Fibroblast of pulmonary artery (primary cell): Measurements from ENCODE around the gene PURA.
"Not testable (repeated sequence)": the region's sequence is repeated elsewhere in the genome, so short reads cannot be mapped to it uniquely, and the experiment has no call there.

Experiments
- DNase-seq: peaks from one replicate; pipeline ENCODE4 v3.0.0-alpha.2; 2010; ENCODE audit warnings: low read depth
- H3K4me3 ChIP-seq: replicated peaks from 2 replicates; pipeline ENCODE4 v1.5.1; 2011; ENCODE audit warnings: low read depth, mild to moderate bottlenecking, control low read depth, low read length, moderate library complexity
- TF ChIP-seq, protein P1 (sequence below): IDR thresholded peaks from 2 replicates; pipeline ENCODE4 v1.5.1; 2011; ENCODE audit warnings: mild to moderate bottlenecking, control low read depth, low read length, inconsistent platforms; ENCODE audit errors: missing control alignments

Gene PURA

DNA sequence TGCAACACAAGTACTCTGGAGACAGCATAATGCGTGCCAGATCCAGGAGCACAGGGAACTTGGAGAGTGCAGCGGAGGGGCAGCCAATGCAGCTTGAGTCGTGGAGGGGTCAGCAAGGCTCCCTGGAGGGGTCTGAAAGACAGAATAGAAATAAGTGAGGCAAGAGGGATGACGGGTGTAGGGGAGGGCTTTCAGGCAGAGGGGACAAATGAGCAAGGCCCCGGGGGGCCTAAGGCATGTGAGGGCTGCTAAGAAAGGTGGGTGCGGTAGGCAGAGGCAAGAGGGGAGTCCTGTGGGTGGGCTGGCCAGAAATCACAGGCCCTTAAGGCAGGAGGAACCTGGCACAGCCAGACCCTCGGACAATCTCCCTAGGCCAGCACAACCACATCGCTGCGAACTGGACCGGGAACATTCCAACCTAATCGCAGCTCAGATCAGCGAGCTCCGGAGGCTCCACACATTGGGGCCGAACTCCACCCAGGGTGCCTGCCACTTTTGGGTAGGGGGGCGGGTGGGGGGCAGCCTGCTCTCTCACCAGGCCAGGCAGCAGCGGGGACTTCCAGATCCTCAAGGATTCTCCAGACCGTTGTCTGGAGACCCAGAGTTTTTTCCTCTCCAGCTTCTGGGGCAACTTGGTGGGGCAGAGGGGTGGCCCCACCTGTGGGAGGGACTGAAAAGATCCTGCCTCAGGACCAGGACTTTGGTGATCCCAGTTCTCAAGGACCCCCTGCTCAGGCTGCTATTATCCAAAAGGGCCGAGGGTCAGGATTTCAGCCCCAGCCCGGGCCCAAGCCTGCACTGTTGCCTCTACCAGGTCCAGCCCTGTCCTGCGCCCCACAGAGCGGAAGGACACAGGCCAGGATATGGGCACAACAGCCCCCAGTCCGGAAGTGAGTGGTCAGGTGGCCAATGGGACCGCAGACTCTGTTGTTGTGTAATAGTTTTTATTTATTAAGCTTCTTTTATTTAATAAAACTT lies 38.4 kb downstream of the PURA start:
- no peak overlapping the region for H3K4me3 ChIP-seq
- TF ChIP-seq, protein P1, sequence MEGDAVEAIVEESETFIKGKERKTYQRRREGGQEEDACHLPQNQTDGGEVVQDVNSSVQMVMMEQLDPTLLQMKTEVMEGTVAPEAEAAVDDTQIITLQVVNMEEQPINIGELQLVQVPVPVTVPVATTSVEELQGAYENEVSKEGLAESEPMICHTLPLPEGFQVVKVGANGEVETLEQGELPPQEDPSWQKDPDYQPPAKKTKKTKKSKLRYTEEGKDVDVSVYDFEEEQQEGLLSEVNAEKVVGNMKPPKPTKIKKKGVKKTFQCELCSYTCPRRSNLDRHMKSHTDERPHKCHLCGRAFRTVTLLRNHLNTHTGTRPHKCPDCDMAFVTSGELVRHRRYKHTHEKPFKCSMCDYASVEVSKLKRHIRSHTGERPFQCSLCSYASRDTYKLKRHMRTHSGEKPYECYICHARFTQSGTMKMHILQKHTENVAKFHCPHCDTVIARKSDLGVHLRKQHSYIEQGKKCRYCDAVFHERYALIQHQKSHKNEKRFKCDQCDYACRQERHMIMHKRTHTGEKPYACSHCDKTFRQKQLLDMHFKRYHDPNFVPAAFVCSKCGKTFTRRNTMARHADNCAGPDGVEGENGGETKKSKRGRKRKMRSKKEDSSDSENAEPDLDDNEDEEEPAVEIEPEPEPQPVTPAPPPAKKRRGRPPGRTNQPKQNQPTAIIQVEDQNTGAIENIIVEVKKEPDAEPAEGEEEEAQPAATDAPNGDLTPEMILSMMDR, result no peak
- DNase-seq, result no peak

- TF ChIP-seq, protein P1, result no peak
- no peak overlapping the region for H3K4me3 ChIP-seq
- no peak for DNase-seq
These were observed 39.3 kb downstream of the PURA start for GRCh38 chr5:140153255-140153654.

GRCh38 chr5:140153905-140154304 lies 40.0 kb downstream of the PURA start:
- no peak for DNase-seq
- no peak overlapping the region for H3K4me3 ChIP-seq
- TF ChIP-seq, protein P1, result no peak

GRCh38 chr5:140154710-140155381 lies 40.9 kb downstream of the PURA start:
- H3K4me3 ChIP-seq, DNase-seq: not testable (repeated sequence)

DNA sequence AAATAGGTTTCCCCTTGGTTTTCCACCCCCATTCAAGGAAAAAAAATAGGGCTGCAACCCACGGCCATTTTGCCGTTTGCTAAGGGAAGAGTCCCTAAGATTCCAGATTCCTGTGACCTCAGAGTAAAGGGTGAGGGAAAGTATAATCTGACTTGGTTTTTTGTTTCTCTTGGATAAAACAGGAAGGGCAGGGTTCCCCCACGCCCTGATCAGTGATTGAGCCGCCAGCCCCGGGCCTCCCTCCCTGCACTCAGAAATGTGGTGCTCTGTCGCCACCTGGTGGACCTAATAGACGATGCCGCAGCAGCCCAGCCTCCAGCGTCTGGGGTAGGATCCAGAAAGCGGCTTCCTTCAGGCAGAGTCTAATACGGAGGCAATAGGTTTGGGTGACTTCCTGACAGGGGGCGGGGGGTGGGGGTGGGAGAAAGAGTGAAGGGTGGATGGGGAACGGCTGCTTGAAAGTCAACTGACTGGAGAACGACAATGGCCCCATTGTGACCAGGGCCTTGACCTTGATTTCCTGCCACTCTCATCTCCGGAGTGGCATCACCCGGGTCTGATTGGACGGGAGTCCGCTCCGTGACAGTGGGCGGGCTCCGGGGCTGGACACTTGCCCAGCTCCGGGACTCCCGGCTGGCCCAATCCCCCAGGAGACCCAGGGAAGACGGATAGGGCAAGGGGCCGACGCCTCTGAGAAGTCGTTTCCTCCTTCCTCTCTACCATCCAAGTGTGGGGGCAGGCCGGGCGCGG lies 43.3 kb downstream of the PURA start:
- peak; percentile 83 for DNase-seq
- TF ChIP-seq, protein P1, result peak; percentile 80
- peak overlapping the region; percentile 41 for H3K4me3 ChIP-seq

- DNase-seq, result no peak
- TF ChIP-seq, protein P1, result no peak
- no peak overlapping the region for H3K4me3 ChIP-seq
These were observed 45.4 kb downstream of the PURA start for GRCh38 chr5:140159014-140159927.
